Right atrium auricular region (tissue), 2 donors: ENCODE measurements around the gene PAPSS2. TPM values are rescaled to one million over a fixed set of nuclear protein-coding genes. Genes with fewer than 3 reads are reported as not detected.

ENCODE experiments used
- DNase-seq: peaks from one replicate; pipeline ENCODE4 v3.0.0-alpha.2; 2019; ENCODE audit warnings: low spot score
- H3K27ac ChIP-seq, 2 donors: fragments of 200-600 bp; sonication (generic); 1 replicate in 1 of 2; 2 replicates in 1 of 2; pipeline ENCODE4 v1.5.1; 2016 to 2019
- H3K27me3 ChIP-seq, 2 donors: fragments of 200-600 bp; sonication (generic); one replicate each; pipeline versions ENCODE4 v1.5.1 to v1.6.0; 2017 to 2019
- H3K36me3 ChIP-seq: fragments of 200-600 bp; sonication (generic); one replicate; pipeline ENCODE4 v1.5.1; 2016
- H3K4me1 ChIP-seq, 2 donors: fragments of 200-600 bp; sonication (generic); one replicate each; pipeline versions ENCODE4 v1.5.1 to v1.6.0; 2017 to 2019
- H3K4me3 ChIP-seq, 2 donors: fragments of 200-600 bp; sonication (generic); 1 replicate in 1 of 2; 2 replicates in 1 of 2; pipeline ENCODE4 v1.5.1; 2017 to 2019; ENCODE audit warnings: mild to moderate bottlenecking in 1 of 2, moderate library complexity in 1 of 2
- H3K9me3 ChIP-seq, 2 donors: fragments of 200-600 bp; sonication (generic); one replicate each; pipeline ENCODE4 v1.5.1; 2019
- CTCF ChIP-seq, 2 donors: fragments of 200-600 bp; sonication (generic); IDR thresholded peaks; one replicate each; pipeline ENCODE4 v1.5.1; 2019; ENCODE audit warnings: antibody characterized with exemption in 2 of 2
- total RNA-seq, 2 donors: library from RNA; depleted of rRNA; stranded (reverse); fragments of >200 nt; gene quantifications; one replicate each; pipeline ENCODE4 v1.1.0, GENCODE V29; 2016

The PAPSS2 gene
- total RNA-seq, 2 donors from 2014 or later, result 13.4 to 26.6 TPM

DNA sequence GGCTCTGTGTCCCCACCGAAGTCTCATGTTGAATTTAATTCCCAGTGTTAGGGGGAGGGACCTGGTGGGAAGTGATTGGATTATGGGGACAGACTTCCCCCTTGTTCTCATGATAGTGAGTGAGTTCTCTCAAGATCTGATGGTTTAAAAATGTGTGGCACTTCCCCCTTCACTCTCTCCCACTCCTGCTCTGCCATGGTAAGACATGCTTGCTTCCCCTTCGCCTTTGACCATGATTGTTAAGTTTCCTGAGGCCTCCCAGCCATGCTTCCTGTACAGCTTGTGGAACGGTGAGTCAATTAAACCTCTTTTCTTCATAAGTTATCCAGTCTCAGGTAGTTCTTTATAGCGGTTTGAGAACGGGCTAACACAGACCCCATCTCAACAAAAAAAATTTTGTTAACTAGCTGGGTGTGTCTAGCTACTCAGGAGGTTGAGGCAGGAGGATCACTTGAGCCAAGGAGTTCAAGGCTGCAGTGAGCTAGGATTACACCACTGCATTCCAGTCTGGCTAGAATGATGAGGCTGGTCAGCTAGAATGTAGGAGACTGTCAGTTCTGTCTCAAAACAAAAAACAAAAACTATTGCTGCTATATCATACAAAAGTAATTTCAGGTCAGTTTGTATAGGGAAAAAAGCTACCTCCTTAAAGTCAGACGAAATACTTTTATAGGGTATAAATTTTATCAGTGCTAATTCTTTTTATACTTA, 100.7 kb downstream of the PAPSS2 start:
- Histone ChIP-seq H3K36me3 (peaks cover 26% of the 10 kb centered on the region), H3K27me3 (no peaks in the 10 kb centered on the region), H3K27ac (no peak overlapping the region), H3K9me3 (no peaks in the 10 kb centered on the region), H3K4me3 (no peak overlapping the region), H3K4me1 (no peaks in the 10 kb centered on the region)
- TF ChIP-seq CTCF (IDR thresholded peaks at IDR 0.05), result no peak
- DNase-seq, result no peak

DNA sequence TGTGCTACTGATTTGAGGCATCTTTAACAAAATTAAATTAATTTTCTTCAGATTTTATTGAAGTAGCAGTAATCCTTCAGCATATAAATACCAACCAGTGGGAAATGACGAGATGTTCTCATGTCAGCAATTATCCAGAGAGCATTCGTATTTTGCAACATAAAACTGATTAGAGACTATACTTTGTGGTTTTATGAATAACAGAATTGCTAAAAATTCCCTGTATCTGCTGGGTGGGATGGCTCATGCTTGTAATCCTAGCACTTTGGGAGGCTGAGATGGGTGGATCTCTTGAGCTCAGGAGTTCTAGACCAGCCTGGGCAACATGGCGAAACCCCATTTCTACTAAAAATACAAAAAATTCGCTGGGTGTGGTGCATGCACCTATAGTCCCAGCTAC, 101.5 kb downstream of the PAPSS2 start:
- Histone ChIP-seq H3K27me3 (no peaks in the 10 kb centered on the region), H3K36me3 (peaks cover 26% of the 10 kb centered on the region), H3K4me3 (no peak overlapping the region), H3K9me3 (no peaks in the 10 kb centered on the region), H3K4me1 (no peaks in the 10 kb centered on the region), H3K27ac (no peak overlapping the region)
- no peak for DNase-seq
- no peak for TF ChIP-seq CTCF (IDR thresholded peaks at IDR 0.05)

DNA sequence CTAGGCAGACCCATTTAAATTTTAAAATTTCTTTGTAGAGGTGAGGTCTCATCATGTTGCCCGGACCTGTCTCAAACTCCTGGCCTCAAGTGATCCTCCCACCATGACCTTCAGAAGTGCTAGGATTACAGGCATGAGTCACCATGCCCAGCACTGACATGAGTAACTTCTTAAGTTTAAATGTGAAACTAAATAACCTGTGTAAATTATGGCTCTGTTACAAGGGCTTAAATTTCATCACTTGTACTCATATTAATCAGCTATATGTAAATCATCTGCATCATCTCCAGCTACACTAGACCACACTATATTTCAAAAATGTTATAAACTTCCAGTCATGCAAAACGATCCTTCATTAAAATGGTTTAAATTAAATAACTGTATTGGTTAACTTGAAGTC, 102.2 kb downstream of the PAPSS2 start:
- H3K4me1 ChIP-seq, result no peaks in the 10 kb centered on the region
- no peak overlapping the region for H3K27ac ChIP-seq
- no peak for DNase-seq
- H3K27me3 ChIP-seq, result no peaks in the 10 kb centered on the region
- H3K4me3 ChIP-seq, result no peak overlapping the region
- no peaks in the 10 kb centered on the region for H3K9me3 ChIP-seq
- no peak for TF ChIP-seq CTCF (IDR thresholded peaks at IDR 0.05)
- H3K36me3 ChIP-seq, result peaks cover 22% of the 10 kb centered on the region

DNA sequence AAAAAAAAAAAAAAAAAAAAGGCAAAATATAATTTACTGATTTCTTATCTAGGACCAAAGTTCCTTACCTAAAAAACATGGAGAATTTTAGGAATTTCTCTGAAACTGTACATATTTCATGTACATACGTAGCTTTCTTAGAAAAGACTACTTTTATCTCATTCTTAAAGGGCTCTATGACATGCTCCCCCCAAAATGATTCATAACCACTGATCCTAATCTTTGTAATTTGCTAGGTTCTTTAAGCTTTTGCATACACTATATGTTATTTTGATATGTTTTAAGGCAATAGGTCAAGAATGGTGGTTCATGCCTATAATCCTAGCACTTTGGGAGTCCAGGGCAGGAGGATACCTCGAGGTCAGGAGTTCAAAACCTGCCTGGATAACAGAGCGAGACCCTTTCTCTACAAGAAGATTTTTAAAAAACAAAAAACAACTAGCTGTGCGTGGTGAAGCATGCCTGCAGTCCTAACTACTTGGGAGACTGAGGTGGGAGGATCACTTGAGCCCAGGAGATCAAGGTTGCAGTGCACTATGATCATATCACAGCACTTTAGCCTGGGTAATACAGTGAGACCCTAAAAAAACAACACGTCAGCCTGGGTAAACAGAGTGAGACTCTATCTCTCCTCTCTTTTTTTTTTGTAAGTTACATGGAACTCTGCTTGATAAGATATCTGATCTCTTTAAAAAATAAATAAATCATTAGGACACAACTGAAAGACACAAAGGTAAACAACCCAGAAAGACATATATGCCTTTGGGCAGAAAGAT, 103.6 kb downstream of the PAPSS2 start:
- no peak overlapping the region for H3K27ac ChIP-seq
- no peak overlapping the region for H3K4me3 ChIP-seq
- H3K36me3 ChIP-seq, result peaks cover 27% of the 10 kb centered on the region
- no peaks in the 10 kb centered on the region for H3K27me3 ChIP-seq
- no peaks in the 10 kb centered on the region for H3K9me3 ChIP-seq
- TF ChIP-seq CTCF (IDR thresholded peaks at IDR 0.05), result no peak
- DNase-seq, result no peak
- no peaks in the 10 kb centered on the region for H3K4me1 ChIP-seq

DNA sequence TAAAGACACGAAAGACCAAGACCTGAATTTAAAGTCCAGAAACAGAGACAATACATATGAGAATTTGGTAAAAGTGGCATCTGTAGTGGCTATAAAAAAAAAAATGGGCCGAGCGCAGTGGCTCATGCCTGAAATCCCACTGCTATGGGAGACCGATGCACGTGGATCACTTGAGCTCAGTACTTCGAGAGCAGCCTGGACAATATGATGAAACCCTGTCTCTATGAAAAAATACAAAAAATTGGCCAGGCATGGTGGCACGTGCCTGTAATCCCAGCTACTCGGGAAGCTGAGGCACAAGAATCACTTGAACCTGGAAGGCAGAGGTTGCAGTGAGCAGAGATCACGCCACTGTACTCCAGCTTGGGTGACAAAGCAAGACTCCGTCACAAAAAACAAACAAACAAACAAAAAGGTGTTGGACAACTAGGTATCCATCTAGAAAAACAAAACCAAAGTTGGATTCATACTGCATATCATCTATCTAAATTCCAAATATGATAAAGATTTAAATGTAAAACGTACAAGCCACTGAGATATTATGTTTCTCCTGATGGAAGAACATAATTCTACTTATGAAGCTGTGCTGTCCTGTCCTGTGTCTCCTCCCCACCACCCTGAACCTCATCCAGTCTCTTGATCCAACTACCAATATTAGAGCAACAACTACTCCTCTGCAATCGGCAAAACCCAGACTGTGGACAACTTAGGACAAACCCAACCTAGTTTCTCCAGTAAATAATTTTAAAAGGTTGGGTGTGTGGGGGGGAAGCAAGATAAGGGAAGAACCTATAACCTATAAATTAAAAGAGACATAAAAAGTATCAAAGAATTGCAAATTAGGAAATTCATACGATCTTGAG, 104.6 kb downstream of the PAPSS2 start:
- no peaks in the 10 kb centered on the region for H3K9me3 ChIP-seq
- no peak for DNase-seq
- H3K4me1 ChIP-seq, result no peaks in the 10 kb centered on the region
- TF ChIP-seq CTCF (IDR thresholded peaks at IDR 0.05), result no peak
- no peak overlapping the region for H3K4me3 ChIP-seq
- H3K27me3 ChIP-seq, result no peaks in the 10 kb centered on the region
- no peak overlapping the region for H3K27ac ChIP-seq
- peaks cover 34% of the 10 kb centered on the region for H3K36me3 ChIP-seq
